ENCODE results near the gene RPL35. TPM values are rescaled to one million over a fixed set of nuclear protein-coding genes. Genes with fewer than 3 reads are reported as not detected.

The RPL35 gene
- total and polyA plus RNA-seq, 9 donors, result 752 to 7,796 (median 2,205) TPM

GRCh38 chr9:124885551-124885950 is 23.8 kb upstream of the RPL35 start:
- 89 to 93% (median 92%) methylated on average over 4 of the region's 4 CpGs for WGBS, 3 donors
- Histone ChIP-seq H3K27me3 (no peaks in the 10 kb centered on the region), H3K9me3 (no peaks in the 10 kb centered on the region), H3K36me3 (no peaks in the 10 kb centered on the region), H3K4me1 (ENCODE audit: insufficient read depth) (no peaks in the 10 kb centered on the region), H3K27ac (no peak overlapping the region), H3K4me3 (no peak overlapping the region)
- TF ChIP-seq EP300 (IDR thresholded peaks at IDR 0.05) (no peak), CTCF (IDR thresholded peaks at IDR 0.05) (no peak), POLR2A (IDR thresholded peaks at IDR 0.05) (no peak)
- intact Hi-C loops (cut with DNase I), result no loop called here
- no peak for DNase-seq

GRCh38 chr9:124884376-124884775 is 22.6 kb upstream of the RPL35 start:
- no peak overlapping the region for H3K27ac ChIP-seq
- TF ChIP-seq EP300 (IDR thresholded peaks at IDR 0.05), result no peak
- H3K36me3 ChIP-seq, result no peaks in the 10 kb centered on the region
- no peak overlapping the region for H3K4me3 ChIP-seq
- no peaks in the 10 kb centered on the region for H3K9me3 ChIP-seq
- intact Hi-C loops (cut with DNase I), result no loop called here
- DNase-seq, result no peak
- H3K4me1 ChIP-seq (ENCODE audit: insufficient read depth), result no peaks in the 10 kb centered on the region
- 58 to 77% (median 69%) methylated on average over 4 of the region's 4 CpGs for WGBS, 3 donors
- no peaks in the 10 kb centered on the region for H3K27me3 ChIP-seq

- H3K4me1 ChIP-seq (ENCODE audit: insufficient read depth), result peaks cover 2% of the 10 kb centered on the region
- TF ChIP-seq CTCF (IDR thresholded peaks at IDR 0.05) (no peak), EP300 (IDR thresholded peaks at IDR 0.05) (no peak), POLR2A (IDR thresholded peaks at IDR 0.05) (no peak)
- no peak overlapping the region for H3K4me3 ChIP-seq
- intact Hi-C loops (cut with DNase I), result no loop called here
- 78 to 80% (median 78%) methylated on average over 11 to 13 of the region's 13 CpGs for WGBS, 3 donors
- no peaks in the 10 kb centered on the region for H3K9me3 ChIP-seq
- no peak for DNase-seq
- no peak overlapping the region for H3K27ac ChIP-seq
- no peaks in the 10 kb centered on the region for H3K27me3 ChIP-seq
- H3K36me3 ChIP-seq, result no peaks in the 10 kb centered on the region
Measured at GRCh38 chr9:124882231-124882630, 20.5 kb upstream of the RPL35 start.

GRCh38 chr9:124881138-124881743 is 19.5 kb upstream of the RPL35 start:
- peaks cover 2% of the 10 kb centered on the region for H3K4me1 ChIP-seq (ENCODE audit: insufficient read depth)
- H3K9me3 ChIP-seq, result no peaks in the 10 kb centered on the region
- no peak overlapping the region for H3K27ac ChIP-seq
- 94 to 97% (median 94%) methylated on average over 15 to 16 of the region's 16 CpGs for WGBS, 3 donors
- no peaks in the 10 kb centered on the region for H3K27me3 ChIP-seq
- no peak overlapping the region for H3K4me3 ChIP-seq
- H3K36me3 ChIP-seq, result no peaks in the 10 kb centered on the region
- intact Hi-C loops (cut with DNase I), result no loop called here
- no peak for TF ChIP-seq POLR2A (IDR thresholded peaks at IDR 0.05)
- DNase-seq, result no peak

GRCh38 chr9:124880501-124880900 is 18.7 kb upstream of the RPL35 start:
- Histone ChIP-seq H3K4me1 (ENCODE audit: insufficient read depth) (peaks cover 2% of the 10 kb centered on the region), H3K27ac (no peak overlapping the region), H3K36me3 (no peaks in the 10 kb centered on the region), H3K4me3 (no peak overlapping the region), H3K9me3 (no peaks in the 10 kb centered on the region), H3K27me3 (no peaks in the 10 kb centered on the region)
- no peak for DNase-seq
- intact Hi-C loops (cut with DNase I), result no loop called here
- 68 to 73% (median 71%) methylated on average over 9 of the region's 9 CpGs for WGBS, 3 donors
- TF ChIP-seq CTCF (IDR thresholded peaks at IDR 0.05), result no peak
- no peak for TF ChIP-seq POLR2A (IDR thresholded peaks at IDR 0.05)
- no peak for TF ChIP-seq EP300 (IDR thresholded peaks at IDR 0.05)

Data from ovary (tissue), 9 donors.